OCI-LY1 (cell line): ENCODE data around the gene DPRX.

Experiments used
- H2AFZ ChIP-seq: fragments of 200-600 bp; sonication (generic), shearing (Covaris generic); 2 replicates; pipeline ENCODE4 v1.6.0; 2014; ENCODE audit warnings: antibody characterized with exemption, mild to moderate bottlenecking, low read length
- H3F3A ChIP-seq: fragments of 200-600 bp; sonication (generic), shearing (Covaris generic); 2 replicates; pipeline ENCODE4 v1.6.0; 2014; ENCODE audit warnings: mild to moderate bottlenecking, antibody characterized with exemption, low read length, moderate library complexity; ENCODE audit not compliant: insufficient read depth
- H3K27ac ChIP-seq: fragments of 200-600 bp; sonication (generic); 2 replicates; pipeline ENCODE4 v1.5.1; 2014; ENCODE audit warnings: low read length, mixed run types, mild to moderate bottlenecking, low read depth; ENCODE audit not compliant: poor library complexity, severe bottlenecking
- H3K27me3 ChIP-seq: fragments of 200-600 bp; sonication (generic); 2 replicates; pipeline ENCODE4 v1.6.0; 2014; ENCODE audit warnings: antibody characterized with exemption, mild to moderate bottlenecking, low read length, moderate library complexity; ENCODE audit not compliant: insufficient read depth
- H3K36me3 ChIP-seq: fragments of 200-600 bp; sonication (generic); 2 replicates; pipeline ENCODE4 v1.6.1; 2014; ENCODE audit warnings: mild to moderate bottlenecking, antibody characterized with exemption, low read length, moderate library complexity, mixed read lengths; ENCODE audit not compliant: insufficient read depth
- H3K4me1 ChIP-seq: fragments of 200-600 bp; sonication (generic); 2 replicates; pipeline ENCODE4 v1.5.1; 2014; ENCODE audit warnings: mild to moderate bottlenecking, low read length, moderate library complexity; ENCODE audit not compliant: insufficient read depth, severe bottlenecking
- H3K4me2 ChIP-seq: fragments of 200-600 bp; sonication (generic), shearing (Covaris generic); 2 replicates; pipeline ENCODE4 v1.6.1; 2014; ENCODE audit warnings: low read length
- H3K4me3 ChIP-seq: fragments of 200-600 bp; sonication (generic); 2 replicates; pipeline ENCODE4 v1.5.1; 2014; ENCODE audit warnings: low read length, low read depth, mild to moderate bottlenecking, mixed read lengths; ENCODE audit not compliant: poor library complexity, severe bottlenecking
- H3K79me2 ChIP-seq: fragments of 200-600 bp; shearing (Covaris generic); 2 replicates; pipeline ENCODE4 v1.6.1; 2016; ENCODE audit warnings: mixed run types, low read length, mixed read lengths; ENCODE audit not compliant: insufficient read depth
- H3K9ac ChIP-seq: fragments of 200-600 bp; sonication (generic), shearing (Covaris generic); 2 replicates; pipeline ENCODE4 v1.6.1; 2014; ENCODE audit warnings: mild to moderate bottlenecking, low read length, mixed read lengths
- H3K9me2 ChIP-seq: fragments of 200-600 bp; sonication (generic), shearing (Covaris generic); 2 replicates; pipeline ENCODE4 v1.6.1; 2014; ENCODE audit warnings: low read depth, mild to moderate bottlenecking, low read length, mixed read lengths
- H3K9me3 ChIP-seq: fragments of 200-600 bp; shearing (Covaris generic); 2 replicates; pipeline ENCODE4 v1.6.1; 2014; ENCODE audit warnings: low read length, mixed read lengths
- H4K20me1 ChIP-seq: fragments of 200-600 bp; sonication (generic), shearing (Covaris generic); 2 replicates; pipeline ENCODE4 v1.6.0; 2016; ENCODE audit warnings: mild to moderate bottlenecking, low read length; ENCODE audit not compliant: insufficient read depth
- EZH2 ChIP-seq: fragments of 200-600 bp; sonication (generic), shearing (Covaris generic); IDR thresholded peaks from 2 replicates; pipeline ENCODE4 v1.8.0; 2017; ENCODE audit warnings: borderline replicate concordance, mixed run types, mild to moderate bottlenecking, antibody characterized with exemption, low read length, moderate library complexity, mixed read lengths
- TF ChIP-seq, protein P1 (sequence below): fragments of 200-600 bp; sonication (generic), shearing (Covaris generic); IDR thresholded peaks from 2 replicates; pipeline ENCODE4 v1.5.1; 2017; ENCODE audit warnings: mild to moderate bottlenecking, antibody characterized with exemption, low read length, moderate library complexity, mixed read lengths

The DPRX gene

DNA sequence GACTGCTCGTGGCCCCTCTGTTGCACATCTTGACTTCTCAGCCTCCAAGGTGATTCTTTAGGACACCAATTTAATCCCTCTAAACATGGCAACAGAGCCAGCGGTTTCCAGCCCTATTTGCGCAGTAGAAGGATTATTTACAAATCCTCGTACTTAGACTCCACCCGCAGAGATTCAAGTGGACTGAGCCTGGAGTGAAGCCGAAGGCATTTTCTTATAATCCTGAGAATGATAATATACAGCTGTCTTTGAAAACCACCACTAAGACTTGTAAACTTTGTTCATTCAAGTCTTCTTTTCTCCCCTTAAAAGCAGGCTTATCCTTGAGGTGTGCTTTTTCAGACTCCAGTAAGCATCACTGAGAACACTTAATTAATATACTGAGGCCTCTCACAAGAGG lies 4.8 kb upstream of the DPRX start:
- H3K27me3 ChIP-seq: no peaks in the 10 kb centered on the region
- no peak overlapping the region for H3K27ac ChIP-seq
- no peaks in the 10 kb centered on the region for H3K79me2 ChIP-seq
- no peak overlapping the region for H3K4me2 ChIP-seq
- H2AFZ ChIP-seq: no peak overlapping the region
- H3K36me3 ChIP-seq: no peaks in the 10 kb centered on the region
- H4K20me1 ChIP-seq: no peaks in the 10 kb centered on the region
- no peak overlapping the region for H3K4me3 ChIP-seq
- H3K9me3 ChIP-seq: no peaks in the 10 kb centered on the region
- TF ChIP-seq, protein P1, sequence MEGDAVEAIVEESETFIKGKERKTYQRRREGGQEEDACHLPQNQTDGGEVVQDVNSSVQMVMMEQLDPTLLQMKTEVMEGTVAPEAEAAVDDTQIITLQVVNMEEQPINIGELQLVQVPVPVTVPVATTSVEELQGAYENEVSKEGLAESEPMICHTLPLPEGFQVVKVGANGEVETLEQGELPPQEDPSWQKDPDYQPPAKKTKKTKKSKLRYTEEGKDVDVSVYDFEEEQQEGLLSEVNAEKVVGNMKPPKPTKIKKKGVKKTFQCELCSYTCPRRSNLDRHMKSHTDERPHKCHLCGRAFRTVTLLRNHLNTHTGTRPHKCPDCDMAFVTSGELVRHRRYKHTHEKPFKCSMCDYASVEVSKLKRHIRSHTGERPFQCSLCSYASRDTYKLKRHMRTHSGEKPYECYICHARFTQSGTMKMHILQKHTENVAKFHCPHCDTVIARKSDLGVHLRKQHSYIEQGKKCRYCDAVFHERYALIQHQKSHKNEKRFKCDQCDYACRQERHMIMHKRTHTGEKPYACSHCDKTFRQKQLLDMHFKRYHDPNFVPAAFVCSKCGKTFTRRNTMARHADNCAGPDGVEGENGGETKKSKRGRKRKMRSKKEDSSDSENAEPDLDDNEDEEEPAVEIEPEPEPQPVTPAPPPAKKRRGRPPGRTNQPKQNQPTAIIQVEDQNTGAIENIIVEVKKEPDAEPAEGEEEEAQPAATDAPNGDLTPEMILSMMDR: no peak
- TF ChIP-seq EZH2: no peak
- no peaks in the 10 kb centered on the region for H3F3A ChIP-seq
- no peaks in the 10 kb centered on the region for H3K4me1 ChIP-seq
- no peaks in the 10 kb centered on the region for H3K9me2 ChIP-seq
- no peak overlapping the region for H3K9ac ChIP-seq

DNA sequence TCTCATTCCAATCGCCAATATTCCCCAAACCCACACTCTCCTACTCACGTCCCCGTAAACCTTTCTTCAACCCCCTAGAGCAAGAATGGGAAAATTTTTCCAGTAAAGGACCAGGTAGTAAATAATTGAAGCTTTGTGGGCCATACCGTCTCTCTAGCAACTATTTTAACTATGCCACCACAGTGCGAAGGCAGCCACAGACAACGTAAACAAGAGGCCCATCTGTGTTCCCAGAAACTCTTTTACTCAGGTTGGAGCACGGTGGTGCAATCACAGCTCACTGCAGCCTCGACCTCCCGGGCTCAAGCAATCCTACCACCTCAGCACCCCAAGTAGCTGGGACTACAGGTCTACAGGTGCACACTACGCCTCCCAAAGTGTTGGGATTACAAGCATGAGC lies 3.0 kb downstream of the DPRX start:
- Histone ChIP-seq H3K9me3 (no peaks in the 10 kb centered on the region), H3K27ac (no peak overlapping the region), H4K20me1 (no peaks in the 10 kb centered on the region), H3K4me1 (no peaks in the 10 kb centered on the region), H3K36me3 (no peaks in the 10 kb centered on the region), H3F3A (no peaks in the 10 kb centered on the region), H2AFZ (no peak overlapping the region), H3K4me2 (no peak overlapping the region), H3K4me3 (no peak overlapping the region), H3K79me2 (no peaks in the 10 kb centered on the region), H3K27me3 (no peaks in the 10 kb centered on the region), H3K9me2 (no peaks in the 10 kb centered on the region), H3K9ac (no peak overlapping the region)
- TF ChIP-seq, protein P1: no peak

GRCh38 chr19:53639471-53639870 lies 7.7 kb downstream of the DPRX start:
- H3K27me3 ChIP-seq: no peaks in the 10 kb centered on the region
- H3K27ac ChIP-seq: no peak overlapping the region
- H3K9me2 ChIP-seq: no peaks in the 10 kb centered on the region
- H3K4me1 ChIP-seq: no peaks in the 10 kb centered on the region
- H3K79me2 ChIP-seq: no peaks in the 10 kb centered on the region
- TF ChIP-seq EZH2: no peak
- TF ChIP-seq, protein P1: no peak
- no peak overlapping the region for H3K4me2 ChIP-seq
- no peaks in the 10 kb centered on the region for H3K36me3 ChIP-seq
- no peaks in the 10 kb centered on the region for H3F3A ChIP-seq
- H3K9ac ChIP-seq: no peak overlapping the region
- H2AFZ ChIP-seq: no peak overlapping the region
- H3K4me3 ChIP-seq: no peak overlapping the region
- H3K9me3 ChIP-seq: no peaks in the 10 kb centered on the region
- H4K20me1 ChIP-seq: no peaks in the 10 kb centered on the region
